HG02678 (cell line): ENCODE results near the gene FGF1.

ENCODE experiments used
- ATAC-seq: cut with Tn5 transposase; IDR thresholded peaks from one replicate; pipeline ENCODE4 v1.9.1; 2021; ENCODE audit warnings: mild to moderate bottlenecking, moderate library complexity; ENCODE audit not compliant: unreplicated experiment

Gene FGF1

GRCh38 chr5:142645456-142645855 lies 40.4 kb downstream of the FGF1 start:
- no peak for ATAC-seq

GRCh38 chr5:142644640-142645361 lies 41.1 kb downstream of the FGF1 start:
- no peak for ATAC-seq

GRCh38 chr5:142644127-142644526 lies 41.8 kb downstream of the FGF1 start:
- no peak for ATAC-seq

- ATAC-seq: no peak
Measured at GRCh38 chr5:142643634-142644033, 42.3 kb downstream of the FGF1 start.

- ATAC-seq: no peak
Measured at GRCh38 chr5:142642427-142642826, 43.5 kb downstream of the FGF1 start.

DNA sequence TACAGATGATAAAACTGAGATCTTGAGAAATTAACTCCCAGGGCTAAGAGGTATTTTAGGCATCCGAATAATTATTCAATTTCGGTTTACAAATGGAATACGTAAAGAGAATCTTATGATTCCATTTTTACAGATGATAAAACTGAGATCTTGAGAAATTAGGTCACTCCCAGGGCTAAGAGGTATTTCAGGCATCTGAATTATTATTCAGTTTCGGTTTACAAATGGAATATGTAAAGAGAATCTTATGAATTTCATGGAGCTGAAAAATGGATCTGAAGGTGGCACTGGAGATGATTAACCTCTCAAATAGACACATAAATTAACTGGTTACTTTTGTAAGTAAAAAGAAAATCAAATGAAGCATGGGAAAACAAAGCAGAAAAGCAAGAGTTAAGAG lies 44.2 kb downstream of the FGF1 start:
- no peak for ATAC-seq

GRCh38 chr5:142640316-142641005 lies 45.4 kb downstream of the FGF1 start:
- no peak for ATAC-seq

- ATAC-seq: no peak
Measured at GRCh38 chr5:142639455-142639854, 46.4 kb downstream of the FGF1 start.

DNA sequence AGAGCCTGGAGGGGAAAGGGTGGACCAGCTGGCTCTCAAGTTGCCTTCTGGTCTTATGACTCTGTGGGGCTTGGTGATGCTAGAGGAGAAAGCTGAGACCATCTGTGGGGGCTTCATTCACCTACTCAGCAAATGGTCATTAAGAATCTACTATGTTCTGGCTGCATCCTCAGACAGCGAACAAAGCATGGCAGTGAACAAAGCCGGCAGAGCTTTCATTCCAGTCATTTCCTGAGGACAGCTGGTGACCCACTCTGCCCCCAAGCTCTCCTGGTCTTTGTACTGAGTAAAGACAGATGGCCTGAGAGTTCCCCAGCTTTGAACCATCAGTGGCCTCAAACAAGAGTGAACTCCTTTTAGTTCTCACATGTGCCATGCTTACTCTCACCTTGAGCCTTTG lies 48.0 kb downstream of the FGF1 start:
- no peak for ATAC-seq

DNA sequence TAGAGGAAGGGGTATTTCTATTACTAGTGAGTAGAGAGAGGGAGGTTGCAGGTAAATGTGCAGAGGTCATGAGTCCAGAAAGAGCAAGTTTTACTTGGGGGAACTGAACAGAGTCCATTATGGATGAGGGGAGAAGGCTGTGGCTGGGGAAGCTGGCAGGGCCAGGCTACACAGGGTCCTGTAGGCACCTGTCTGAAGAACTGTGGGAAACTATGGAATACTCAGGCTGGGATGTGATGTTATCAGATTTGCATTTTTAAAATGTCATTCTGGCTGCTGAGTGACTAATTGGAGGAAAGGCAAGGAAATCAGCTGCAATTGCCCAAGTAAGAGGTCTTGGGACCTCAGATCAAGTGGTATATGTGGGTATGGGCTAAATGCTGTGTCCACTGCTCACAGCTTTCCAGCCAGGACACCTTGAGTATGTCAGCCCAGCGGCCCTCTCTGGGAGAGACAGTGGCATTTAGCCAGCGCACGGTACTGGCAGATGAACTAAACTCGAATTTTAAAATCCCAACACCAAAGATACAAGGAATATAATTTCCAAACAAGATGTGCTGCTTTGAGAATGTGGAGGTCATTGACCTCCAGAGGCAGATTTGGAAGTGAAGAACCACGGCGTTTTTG lies 49.1 kb downstream of the FGF1 start:
- ATAC-seq: no peak

GRCh38 chr5:142636093-142636492 lies 49.8 kb downstream of the FGF1 start:
- ATAC-seq: no peak

- no peak for ATAC-seq
Measured at GRCh38 chr5:142634216-142635011, 51.5 kb downstream of the FGF1 start.

DNA sequence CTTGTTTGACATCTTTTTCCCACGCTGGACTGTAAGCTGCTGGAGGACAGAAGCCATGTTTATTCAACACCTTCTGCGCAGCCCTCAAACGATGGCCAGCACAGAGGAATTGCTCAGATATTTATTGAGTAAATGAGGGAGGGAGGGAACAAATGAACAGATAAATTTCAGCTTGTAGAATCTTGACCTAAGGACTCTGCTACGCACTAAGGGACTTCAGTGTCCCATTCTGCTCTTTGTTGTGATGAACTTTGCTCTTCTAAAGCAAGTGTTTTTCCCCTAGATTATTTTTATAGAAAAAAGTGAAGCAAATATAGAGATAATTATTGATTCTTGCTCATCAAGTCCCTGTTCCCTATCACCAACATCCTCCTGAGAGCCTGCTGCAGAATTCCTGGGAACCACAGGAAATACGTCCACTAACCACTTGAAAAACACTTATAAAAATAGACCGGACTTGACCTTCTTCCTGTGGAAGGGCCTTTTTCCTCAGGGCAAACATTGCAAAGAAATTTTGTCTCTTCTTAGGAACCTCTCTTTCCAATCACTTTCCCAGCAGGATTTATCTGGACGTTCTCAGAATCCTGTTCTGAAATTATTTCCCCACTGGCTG lies 54.9 kb downstream of the FGF1 start:
- no peak for ATAC-seq

- ATAC-seq: no peak
Measured at GRCh38 chr5:142627383-142628217, 58.3 kb downstream of the FGF1 start.

DNA sequence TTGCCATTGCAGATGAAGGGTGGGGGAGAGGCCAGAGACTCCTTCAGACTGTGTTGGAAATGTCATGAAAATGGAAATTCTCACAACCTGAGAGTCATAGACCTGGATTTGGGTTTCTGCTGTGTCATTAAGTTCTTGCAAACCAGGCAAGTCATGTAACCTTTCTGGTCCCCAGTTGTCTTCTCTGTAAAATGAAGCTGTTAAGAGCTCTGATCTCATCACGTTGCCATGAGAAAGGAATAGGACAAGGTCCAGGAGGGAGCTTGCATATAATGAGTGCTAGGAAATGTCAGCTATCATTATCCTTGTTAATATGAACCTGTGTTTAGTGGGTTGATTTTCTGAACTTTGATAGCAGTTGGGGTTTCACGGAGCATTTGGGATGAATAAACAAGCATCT lies 59.1 kb downstream of the FGF1 start:
- ATAC-seq: no peak

- no peak for ATAC-seq
Measured at GRCh38 chr5:142626099-142626498, 59.8 kb downstream of the FGF1 start.

GRCh38 chr5:142621227-142621626 lies 64.7 kb downstream of the FGF1 start:
- no peak for ATAC-seq

DNA sequence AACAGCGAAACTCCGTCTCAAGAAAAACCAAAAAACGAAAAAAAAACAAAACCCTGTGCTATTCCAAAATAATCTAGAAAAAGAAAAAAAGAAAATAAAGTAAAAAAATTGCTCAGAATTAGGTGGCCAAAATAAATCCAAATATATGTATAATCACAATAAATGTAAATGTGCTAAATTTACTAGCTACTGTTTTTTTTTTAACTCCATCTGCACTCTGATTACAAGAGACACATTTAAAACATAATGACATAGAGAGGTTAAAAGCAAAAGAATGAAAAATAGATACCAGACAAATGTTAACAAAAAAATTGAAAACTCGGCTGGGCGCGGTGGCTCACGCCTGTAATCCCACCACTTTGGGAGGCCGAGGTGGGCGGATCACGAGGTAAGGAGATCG lies 66.1 kb downstream of the FGF1 start:
- ATAC-seq: no peak

- ATAC-seq: no peak
Measured at GRCh38 chr5:142618130-142618523, 67.8 kb downstream of the FGF1 start.
